ENCODE data around the gene MAST1. TPM values are rescaled to one million over a fixed set of nuclear protein-coding genes. Genes with fewer than 3 reads are reported as not detected.
"Not testable (repeated sequence)": the region's sequence is repeated elsewhere in the genome, so short reads cannot be mapped to it uniquely, and the experiment has no call there.

Gene MAST1
- total and polyA plus RNA-seq, 2 donors, result 0.74 to 1.1 TPM

GRCh38 chr19:12881172-12881808, 43.0 kb downstream of the MAST1 start, which contains the start of gene DNASE2:
DNASE2 (minus strand) TSS chr19:12881449; CDS start chr19:12881375, 74 bp downstream.
- peak; percentile 74 for DNase-seq (ENCODE audit: extremely low spot score)
- H3K4me1 ChIP-seq (ENCODE audit: insufficient read depth), result no peaks in the 10 kb centered on the region
- WGBS, result under 1% methylated on average over 38 of the region's 38 CpGs
- peak within 1 kb of the TSS; percentile 81 for H3K27ac ChIP-seq (ENCODE audit: low read depth)
- H3K4me3 ChIP-seq (ENCODE audit: low read depth, low read length), result peak within 1 kb of the TSS; percentile 76
- H3K36me3 ChIP-seq (ENCODE audit: insufficient read depth), result no peaks in the 10 kb centered on the region

- no peak for DNase-seq (ENCODE audit: extremely low spot score)
- no peak overlapping the region for H3K4me3 ChIP-seq (ENCODE audit: low read depth, low read length)
- no peak overlapping the region for H3K27ac ChIP-seq (ENCODE audit: low read depth)
- WGBS, result 85% methylated on average over 3 of the region's 3 CpGs
- no peaks in the 10 kb centered on the region for H3K4me1 ChIP-seq (ENCODE audit: insufficient read depth)
- no peaks in the 10 kb centered on the region for H3K36me3 ChIP-seq (ENCODE audit: insufficient read depth)
These were observed 44.3 kb downstream of the MAST1 start for GRCh38 chr19:12882589-12882988.

GRCh38 chr19:12884202-12884601, 45.9 kb downstream of the MAST1 start:
- 84% methylated on average over 3 of the region's 3 CpGs for WGBS
- no peak overlapping the region for H3K4me3 ChIP-seq (ENCODE audit: low read depth, low read length)

GRCh38 chr19:12884627-12884925, 46.3 kb downstream of the MAST1 start:
- Histone ChIP-seq H3K4me3 (ENCODE audit: low read depth, low read length) (no peak overlapping the region), H3K4me1 (ENCODE audit: insufficient read depth) (no peaks in the 10 kb centered on the region), H3K27ac (ENCODE audit: low read depth) (no peak overlapping the region), H3K36me3 (ENCODE audit: insufficient read depth) (no peaks in the 10 kb centered on the region)
- no peak for DNase-seq (ENCODE audit: extremely low spot score)
- 65% methylated on average over 12 of the region's 12 CpGs for WGBS

More at GRCh38 chr19:12884202-12884601, 45.9 kb downstream of the MAST1 start:
- Histone ChIP-seq H3K36me3 (ENCODE audit: insufficient read depth) (no peaks in the 10 kb centered on the region), H3K27ac (ENCODE audit: low read depth) (no peak overlapping the region), H3K4me1 (ENCODE audit: insufficient read depth) (no peaks in the 10 kb centered on the region)
- DNase-seq (ENCODE audit: extremely low spot score), result no peak

GRCh38 chr19:12884926-12885748, 46.8 kb downstream of the MAST1 start:
- no peak for DNase-seq (ENCODE audit: extremely low spot score)
- H3K27ac ChIP-seq (ENCODE audit: low read depth), result no peak overlapping the region
- H3K4me1 ChIP-seq (ENCODE audit: insufficient read depth), result no peaks in the 10 kb centered on the region
- WGBS, result 3% methylated on average over 73 of the region's 73 CpGs
- peak overlapping the region; percentile 32 for H3K4me3 ChIP-seq (ENCODE audit: low read depth, low read length)
- no peaks in the 10 kb centered on the region for H3K36me3 ChIP-seq (ENCODE audit: insufficient read depth)

- WGBS, result 6% methylated on average over 53 of the region's 53 CpGs
- H3K4me3 ChIP-seq (ENCODE audit: low read depth, low read length), result peak overlapping the region; percentile 32
- no peak overlapping the region for H3K27ac ChIP-seq (ENCODE audit: low read depth)
- DNase-seq (ENCODE audit: extremely low spot score), result no peak
- no peaks in the 10 kb centered on the region for H3K4me1 ChIP-seq (ENCODE audit: insufficient read depth)
- no peaks in the 10 kb centered on the region for H3K36me3 ChIP-seq (ENCODE audit: insufficient read depth)
These were observed 47.7 kb downstream of the MAST1 start for GRCh38 chr19:12885749-12886650.

- 80% methylated on average over 5 of the region's 5 CpGs for WGBS
- H3K36me3 ChIP-seq (ENCODE audit: insufficient read depth), result no peaks in the 10 kb centered on the region
These were observed 48.3 kb downstream of the MAST1 start for GRCh38 chr19:12886651-12886968.

GRCh38 chr19:12886969-12887747, 48.8 kb downstream of the MAST1 start, which contains the start of gene KLF1:
KLF1 (minus strand) TSS chr19:12887201; CDS start chr19:12887140, 61 bp downstream.
- no peak for DNase-seq (ENCODE audit: extremely low spot score)
- Histone ChIP-seq H3K4me3 (ENCODE audit: low read depth, low read length) (no peak within 1 kb of the TSS), H3K4me1 (ENCODE audit: insufficient read depth) (no peaks in the 10 kb centered on the region), H3K36me3 (ENCODE audit: insufficient read depth) (no peaks in the 10 kb centered on the region), H3K27ac (ENCODE audit: low read depth) (no peak within 1 kb of the TSS)
- WGBS, result 68% methylated on average over 17 of the region's 17 CpGs

More at GRCh38 chr19:12886651-12886968, 48.3 kb downstream of the MAST1 start:
- no peak for DNase-seq (ENCODE audit: extremely low spot score)
- H3K4me3 ChIP-seq (ENCODE audit: low read depth, low read length), result no peak overlapping the region
- no peak overlapping the region for H3K27ac ChIP-seq (ENCODE audit: low read depth)
- H3K4me1 ChIP-seq (ENCODE audit: insufficient read depth), result no peaks in the 10 kb centered on the region

- Histone ChIP-seq H3K36me3 (ENCODE audit: insufficient read depth) (no peaks in the 10 kb centered on the region), H3K4me1 (ENCODE audit: insufficient read depth) (no peaks in the 10 kb centered on the region), H3K27ac (ENCODE audit: low read depth) (no peak overlapping the region), H3K4me3 (ENCODE audit: low read depth, low read length) (no peak overlapping the region)
- no peak for DNase-seq (ENCODE audit: extremely low spot score)
- WGBS, result 74% methylated on average over 5 of the region's 5 CpGs
These were observed 49.8 kb downstream of the MAST1 start for GRCh38 chr19:12888006-12888603.

- DNase-seq (ENCODE audit: extremely low spot score); H3K4me1 ChIP-seq (ENCODE audit: insufficient read depth); H3K4me3 ChIP-seq (ENCODE audit: low read depth, low read length); H3K36me3 ChIP-seq (ENCODE audit: insufficient read depth): not testable (repeated sequence)
- WGBS, result 29% methylated on average over 10 of the region's 10 CpGs
- H3K27ac ChIP-seq (ENCODE audit: low read depth), result peak overlapping the region; percentile 12
These were observed 52.0 kb downstream of the MAST1 start for GRCh38 chr19:12890299-12890786.

- under 1% methylated on average over 49 of the region's 49 CpGs for WGBS
- Histone ChIP-seq H3K4me1 (ENCODE audit: insufficient read depth) (no peaks in the 10 kb centered on the region), H3K36me3 (ENCODE audit: insufficient read depth) (no peaks in the 10 kb centered on the region), H3K4me3 (ENCODE audit: low read depth, low read length) (peak within 1 kb of the TSS; percentile 67), H3K27ac (ENCODE audit: low read depth) (peak within 1 kb of the TSS; percentile 12)
- peak; percentile 97 for DNase-seq (ENCODE audit: extremely low spot score)
These were observed 52.7 kb downstream of the MAST1 start, which contains the start of gene GCDH for GRCh38 chr19:12890787-12891552. GCDH (plus strand) TSS chr19:12891160; CDS start chr19:12891305, 145 bp downstream.

GRCh38 chr19:12891553-12892021, 53.3 kb downstream of the MAST1 start:
- no peak overlapping the region for H3K27ac ChIP-seq (ENCODE audit: low read depth)
- H3K36me3 ChIP-seq (ENCODE audit: insufficient read depth), result no peaks in the 10 kb centered on the region
- H3K4me1 ChIP-seq (ENCODE audit: insufficient read depth), result no peaks in the 10 kb centered on the region
- DNase-seq (ENCODE audit: extremely low spot score), result no peak
- H3K4me3 ChIP-seq (ENCODE audit: low read depth, low read length), result peak overlapping the region; percentile 67
- 6% methylated on average over 26 of the region's 26 CpGs for WGBS
